ENCODE results near the gene TPSD1.

The TPSD1 gene

DNA sequence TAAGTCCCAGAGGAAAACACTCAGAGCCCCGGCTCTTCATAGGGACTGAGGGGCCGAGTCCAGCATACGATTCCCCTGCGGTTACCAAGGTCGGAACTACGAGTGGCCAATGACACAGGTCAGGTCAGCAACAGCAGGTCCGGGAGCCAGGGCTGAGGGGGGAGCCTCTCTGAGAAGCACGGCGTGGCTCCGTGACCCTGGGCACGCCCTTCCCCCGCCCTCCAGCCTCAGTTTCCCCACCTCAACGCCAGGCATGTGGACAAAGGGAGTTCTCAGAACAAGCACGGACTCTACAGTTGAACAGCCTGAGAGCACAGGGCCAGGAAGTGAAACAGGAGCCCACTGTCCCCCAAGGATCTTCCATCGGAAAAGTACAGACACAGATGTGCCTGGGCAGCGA, 25.6 kb downstream of the TPSD1 start:
- Histone ChIP-seq H3K79me1 (replicated peaks; ENCODE audit: low read length, poor library complexity, severe bottlenecking) (no peaks in the 10 kb centered on the region), H2BK12ac (ENCODE audit: low read length in 2 of 2) (no peak overlapping the region), H2AK5ac (ENCODE audit: low read length, severe bottlenecking) (no peak overlapping the region), H3K9me3 (ENCODE audit: control insufficient read depth, low read length) (no peaks in the 10 kb centered on the region), H3K14ac (ENCODE audit: low read length in 2 of 2) (no peak overlapping the region), H4K8ac (ENCODE audit: low read length) (no peak overlapping the region), H3K4me1 (ENCODE audit: control insufficient read depth, insufficient read depth, low read depth, low read length) (peaks cover 12% of the 10 kb centered on the region), H3K4me3 (ENCODE audit: insufficient read depth in 1 of 2, low read depth in 1 of 2, low read length in 2 of 2) (no peak overlapping the region), H3K36me3 (ENCODE audit: control insufficient read depth in 1 of 2, insufficient read depth in 2 of 2, low read depth in 1 of 2, low read length in 2 of 2) (no peaks in the 10 kb centered on the region), H2BK5ac (ENCODE audit: low read depth, low read length, poor library complexity, severe bottlenecking) (no peak overlapping the region), H2BK15ac (ENCODE audit: low read depth, poor library complexity, severe bottlenecking) (no peak overlapping the region), H3K18ac (ENCODE audit: low read depth in 1 of 2, low read length in 2 of 2) (no peak overlapping the region), H3K23ac (ENCODE audit: low read length in 2 of 2) (no peak overlapping the region), H2AFZ (ENCODE audit: low read depth, low read length) (no peak overlapping the region), H3K27ac (ENCODE audit: low read length, poor library complexity, severe bottlenecking) (no peak overlapping the region), H3K9ac (ENCODE audit: low read length) (no peak overlapping the region), H3K4ac (ENCODE audit: low read depth in 1 of 2, low read length in 2 of 2) (no peak overlapping the region), H3K4me2 (ENCODE audit: low read length, poor library complexity, severe bottlenecking) (no peak overlapping the region), H2BK120ac (ENCODE audit: low read depth, low read length) (no peak overlapping the region), H4K91ac (ENCODE audit: low read length) (no peak overlapping the region), H3K27me3 (ENCODE audit: control insufficient read depth in 1 of 2, insufficient read depth in 1 of 2, low read length in 2 of 2) (peaks cover 57 to 84% of the 10 kb centered on the region in 2 experiments)
- DNase-seq, result no peak
- 82% methylated on average over 16 of the region's 16 CpGs for WGBS

DNA sequence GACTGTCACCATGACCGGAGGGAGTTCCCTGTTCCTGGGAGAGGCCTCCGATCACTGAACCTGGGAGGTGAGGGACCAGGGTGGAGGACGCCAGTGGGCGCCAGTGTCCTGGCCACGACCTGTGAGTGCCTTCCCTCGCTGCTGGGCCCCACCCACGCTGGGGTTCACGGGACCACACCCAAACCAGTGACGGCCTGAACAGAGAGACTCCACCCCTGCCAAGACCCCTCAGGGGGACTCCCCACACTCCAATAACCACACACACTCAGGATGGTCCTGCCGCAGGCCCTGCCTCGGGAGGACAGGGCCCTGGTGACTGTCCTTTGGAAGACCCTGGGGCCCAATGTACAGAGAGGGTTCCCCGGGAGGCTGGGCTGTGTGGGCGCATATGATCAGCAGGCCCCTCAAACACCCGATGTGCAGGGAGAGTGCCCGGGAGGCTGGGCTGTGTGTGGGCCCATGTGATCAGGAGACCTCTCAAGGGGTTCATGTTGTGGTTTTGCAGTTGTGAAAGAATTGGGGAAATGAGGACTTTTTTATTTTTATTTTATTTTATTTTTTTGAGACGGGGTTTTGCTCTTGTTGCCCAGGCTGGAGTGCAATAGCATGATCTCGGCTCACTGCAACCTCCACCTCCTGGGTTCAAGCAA, 26.6 kb downstream of the TPSD1 start:
- H3K4me2 ChIP-seq (ENCODE audit: low read length, poor library complexity, severe bottlenecking), result no peak overlapping the region
- H3K27ac ChIP-seq (ENCODE audit: low read length, poor library complexity, severe bottlenecking), result no peak overlapping the region
- H2BK5ac ChIP-seq (ENCODE audit: low read depth, low read length, poor library complexity, severe bottlenecking), result no peak overlapping the region
- no peak overlapping the region for H3K4ac ChIP-seq (ENCODE audit: low read depth in 1 of 2, low read length in 2 of 2)
- H3K9me3 ChIP-seq (ENCODE audit: control insufficient read depth, low read length), result no peaks in the 10 kb centered on the region
- 85% methylated on average over 17 of the region's 17 CpGs for WGBS
- peaks cover 59 to 88% of the 10 kb centered on the region in 2 experiments for H3K27me3 ChIP-seq (ENCODE audit: control insufficient read depth in 1 of 2, insufficient read depth in 1 of 2, low read length in 2 of 2)
- peak overlapping the region; percentile 46 for H2BK15ac ChIP-seq (ENCODE audit: low read depth, poor library complexity, severe bottlenecking)
- no peak for DNase-seq
- peaks cover 12% of the 10 kb centered on the region for H3K4me1 ChIP-seq (ENCODE audit: control insufficient read depth, insufficient read depth, low read depth, low read length)
- H2AFZ ChIP-seq (ENCODE audit: low read depth, low read length), result no peak overlapping the region
- no peak overlapping the region for H4K8ac ChIP-seq (ENCODE audit: low read length)
- peak overlapping the region; percentile 52 for H4K91ac ChIP-seq (ENCODE audit: low read length)
- no peaks in the 10 kb centered on the region for H3K36me3 ChIP-seq (ENCODE audit: control insufficient read depth in 1 of 2, insufficient read depth in 2 of 2, low read depth in 1 of 2, low read length in 2 of 2)
- H3K9ac ChIP-seq (ENCODE audit: low read length), result no peak overlapping the region
- no peak overlapping the region for H3K18ac ChIP-seq (ENCODE audit: low read depth in 1 of 2, low read length in 2 of 2)
- H2BK120ac ChIP-seq (ENCODE audit: low read depth, low read length), result no peak overlapping the region
- no peaks in the 10 kb centered on the region for H3K79me1 ChIP-seq (replicated peaks; ENCODE audit: low read length, poor library complexity, severe bottlenecking)
- no peak overlapping the region for H2AK5ac ChIP-seq (ENCODE audit: low read length, severe bottlenecking)
- H3K23ac ChIP-seq (ENCODE audit: low read length in 2 of 2), result no peak overlapping the region
- no peak overlapping the region for H3K14ac ChIP-seq (ENCODE audit: low read length in 2 of 2)
- no peak overlapping the region for H2BK12ac ChIP-seq (ENCODE audit: low read length in 2 of 2)
- H3K4me3 ChIP-seq (ENCODE audit: insufficient read depth in 1 of 2, low read depth in 1 of 2, low read length in 2 of 2), result no peak overlapping the region

GRCh38 chr16:1283296-1283695, 27.4 kb downstream of the TPSD1 start:
- Histone ChIP-seq H3K4me1 (ENCODE audit: control insufficient read depth, insufficient read depth, low read depth, low read length) (peaks cover 8% of the 10 kb centered on the region), H2BK5ac (ENCODE audit: low read depth, low read length, poor library complexity, severe bottlenecking) (no peak overlapping the region), H2BK120ac (ENCODE audit: low read depth, low read length) (no peak overlapping the region), H3K27me3 (ENCODE audit: control insufficient read depth in 1 of 2, insufficient read depth in 1 of 2, low read length in 2 of 2) (peaks cover 61 to 88% of the 10 kb centered on the region in 2 experiments), H3K4ac (ENCODE audit: low read depth in 1 of 2, low read length in 2 of 2) (no peak overlapping the region), H3K4me2 (ENCODE audit: low read length, poor library complexity, severe bottlenecking) (no peak overlapping the region), H3K23ac (ENCODE audit: low read length in 2 of 2) (no peak overlapping the region), H2BK15ac (ENCODE audit: low read depth, poor library complexity, severe bottlenecking) (no peak overlapping the region), H3K4me3 (ENCODE audit: insufficient read depth in 1 of 2, low read depth in 1 of 2, low read length in 2 of 2) (no peak overlapping the region), H3K36me3 (ENCODE audit: control insufficient read depth in 1 of 2, insufficient read depth in 2 of 2, low read depth in 1 of 2, low read length in 2 of 2) (no peaks in the 10 kb centered on the region), H4K8ac (ENCODE audit: low read length) (no peak overlapping the region), H3K9me3 (ENCODE audit: control insufficient read depth, low read length) (no peaks in the 10 kb centered on the region), H3K27ac (ENCODE audit: low read length, poor library complexity, severe bottlenecking) (no peak overlapping the region), H2AK5ac (ENCODE audit: low read length, severe bottlenecking) (no peak overlapping the region), H3K79me1 (replicated peaks; ENCODE audit: low read length, poor library complexity, severe bottlenecking) (no peaks in the 10 kb centered on the region), H3K9ac (ENCODE audit: low read length) (no peak overlapping the region), H3K14ac (ENCODE audit: low read length in 2 of 2) (no peak overlapping the region), H2BK12ac (ENCODE audit: low read length in 2 of 2) (no peak overlapping the region), H2AFZ (ENCODE audit: low read depth, low read length) (no peak overlapping the region), H3K18ac (ENCODE audit: low read depth in 1 of 2, low read length in 2 of 2) (no peak overlapping the region), H4K91ac (ENCODE audit: low read length) (no peak overlapping the region)
- no peak for DNase-seq
- 44% methylated on average over 17 of the region's 17 CpGs for WGBS

DNA sequence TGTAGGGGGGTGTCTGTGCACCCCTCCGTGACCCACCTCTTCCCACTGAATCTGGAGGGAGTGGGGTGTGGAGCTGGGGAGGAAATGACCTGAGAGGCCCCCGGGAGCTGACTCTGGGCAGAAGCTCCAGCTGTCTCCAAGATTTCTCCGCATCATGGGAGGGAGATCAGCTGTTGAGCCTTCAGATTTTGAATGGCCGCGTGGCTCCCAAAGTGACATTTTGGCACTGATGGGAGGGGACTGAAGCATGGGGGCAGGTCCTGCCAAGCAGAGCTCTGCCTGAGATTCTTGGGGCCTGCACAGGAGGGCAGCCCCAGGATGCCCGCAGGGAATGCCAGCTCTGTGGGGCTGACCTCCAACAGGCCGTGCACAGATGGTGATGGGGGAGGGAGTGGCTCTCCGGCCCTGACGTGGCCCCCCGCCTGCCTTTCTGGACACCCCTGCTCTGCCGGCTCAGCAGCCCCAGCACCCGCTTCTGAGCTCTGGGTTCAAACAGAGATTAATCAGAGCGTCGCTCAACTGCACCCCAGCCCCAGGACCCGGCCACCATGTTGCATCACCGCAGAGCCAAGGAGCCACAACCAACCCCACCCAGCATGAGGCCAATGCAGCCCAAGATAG, 28.2 kb downstream of the TPSD1 start:
- Histone ChIP-seq H3K18ac (ENCODE audit: low read depth in 1 of 2, low read length in 2 of 2) (no peak overlapping the region), H3K4me3 (ENCODE audit: insufficient read depth in 1 of 2, low read depth in 1 of 2, low read length in 2 of 2) (no peak overlapping the region), H3K23ac (ENCODE audit: low read length in 2 of 2) (no peak overlapping the region), H3K27me3 (ENCODE audit: control insufficient read depth in 1 of 2, insufficient read depth in 1 of 2, low read length in 2 of 2) (peaks cover 62 to 88% of the 10 kb centered on the region in 2 experiments), H3K14ac (ENCODE audit: low read length in 2 of 2) (no peak overlapping the region), H3K4me1 (ENCODE audit: control insufficient read depth, insufficient read depth, low read depth, low read length) (peaks cover 1% of the 10 kb centered on the region), H4K91ac (ENCODE audit: low read length) (no peak overlapping the region), H3K27ac (ENCODE audit: low read length, poor library complexity, severe bottlenecking) (no peak overlapping the region), H3K4ac (ENCODE audit: low read depth in 1 of 2, low read length in 2 of 2) (no peak overlapping the region), H3K9ac (ENCODE audit: low read length) (no peak overlapping the region), H3K9me3 (ENCODE audit: control insufficient read depth, low read length) (no peaks in the 10 kb centered on the region), H3K79me1 (replicated peaks; ENCODE audit: low read length, poor library complexity, severe bottlenecking) (no peaks in the 10 kb centered on the region), H3K4me2 (ENCODE audit: low read length, poor library complexity, severe bottlenecking) (no peak overlapping the region), H2BK15ac (ENCODE audit: low read depth, poor library complexity, severe bottlenecking) (no peak overlapping the region), H2BK120ac (ENCODE audit: low read depth, low read length) (no peak overlapping the region), H3K36me3 (ENCODE audit: control insufficient read depth in 1 of 2, insufficient read depth in 2 of 2, low read depth in 1 of 2, low read length in 2 of 2) (no peaks in the 10 kb centered on the region), H2AK5ac (ENCODE audit: low read length, severe bottlenecking) (no peak overlapping the region), H2BK12ac (ENCODE audit: low read length in 2 of 2) (no peak overlapping the region), H4K8ac (ENCODE audit: low read length) (no peak overlapping the region), H2BK5ac (ENCODE audit: low read depth, low read length, poor library complexity, severe bottlenecking) (no peak overlapping the region), H2AFZ (ENCODE audit: low read depth, low read length) (no peak overlapping the region)
- no peak for DNase-seq
- WGBS, result 85% methylated on average over 16 of the region's 16 CpGs

Data from mesenchymal stem cell (in vitro differentiated cells and primary cell).